ENCODE measurements around the gene TYMS. TPM values are rescaled to one million over a fixed set of nuclear protein-coding genes. Genes with fewer than 3 reads are reported as not detected.

Gene TYMS
- total RNA-seq, 1 donor: 25.7 TPM

DNA sequence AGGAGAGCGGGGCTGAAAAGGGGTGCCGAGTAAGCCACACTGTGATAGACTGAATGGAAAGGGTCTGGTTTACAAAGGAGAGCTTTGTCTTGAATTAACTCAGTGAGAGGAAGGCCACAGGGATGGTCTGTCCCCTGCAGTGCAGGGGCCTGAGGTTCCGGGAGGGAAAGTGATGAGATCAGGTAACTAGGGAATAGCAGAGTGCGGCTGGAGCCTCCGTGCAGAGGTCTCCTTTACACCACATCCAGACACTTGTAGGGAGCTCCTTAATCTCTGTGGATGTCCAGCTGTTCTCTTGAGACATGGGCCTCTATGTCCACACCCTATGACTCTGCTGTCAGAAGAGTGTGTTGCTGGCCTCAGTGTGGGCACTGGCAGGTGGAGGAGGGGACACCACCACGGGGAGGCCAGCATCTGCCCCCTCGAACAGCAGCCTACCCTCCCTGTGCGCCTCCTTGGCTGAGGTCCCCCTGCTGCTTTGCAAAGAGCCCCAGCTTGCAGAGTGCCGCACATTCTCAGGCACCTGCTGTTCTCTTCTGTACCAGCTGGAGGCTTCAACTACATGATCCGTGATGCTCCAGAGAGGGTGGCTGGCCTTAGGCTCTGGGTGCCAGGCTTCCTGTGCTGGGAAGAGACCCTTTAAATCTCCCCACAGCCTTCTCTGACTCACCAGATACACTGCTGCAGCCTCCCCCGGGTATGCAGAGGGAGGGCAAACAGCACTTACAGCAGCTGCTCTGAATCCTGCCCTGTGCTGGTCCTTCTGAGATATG, 29.1 kb downstream of the TYMS start:
- TF ChIP-seq, protein P1, sequence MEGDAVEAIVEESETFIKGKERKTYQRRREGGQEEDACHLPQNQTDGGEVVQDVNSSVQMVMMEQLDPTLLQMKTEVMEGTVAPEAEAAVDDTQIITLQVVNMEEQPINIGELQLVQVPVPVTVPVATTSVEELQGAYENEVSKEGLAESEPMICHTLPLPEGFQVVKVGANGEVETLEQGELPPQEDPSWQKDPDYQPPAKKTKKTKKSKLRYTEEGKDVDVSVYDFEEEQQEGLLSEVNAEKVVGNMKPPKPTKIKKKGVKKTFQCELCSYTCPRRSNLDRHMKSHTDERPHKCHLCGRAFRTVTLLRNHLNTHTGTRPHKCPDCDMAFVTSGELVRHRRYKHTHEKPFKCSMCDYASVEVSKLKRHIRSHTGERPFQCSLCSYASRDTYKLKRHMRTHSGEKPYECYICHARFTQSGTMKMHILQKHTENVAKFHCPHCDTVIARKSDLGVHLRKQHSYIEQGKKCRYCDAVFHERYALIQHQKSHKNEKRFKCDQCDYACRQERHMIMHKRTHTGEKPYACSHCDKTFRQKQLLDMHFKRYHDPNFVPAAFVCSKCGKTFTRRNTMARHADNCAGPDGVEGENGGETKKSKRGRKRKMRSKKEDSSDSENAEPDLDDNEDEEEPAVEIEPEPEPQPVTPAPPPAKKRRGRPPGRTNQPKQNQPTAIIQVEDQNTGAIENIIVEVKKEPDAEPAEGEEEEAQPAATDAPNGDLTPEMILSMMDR (IDR thresholded peaks at IDR 0.05; ENCODE audit: insufficient read depth, low read length): no peak
- DNase-seq (ENCODE audit: low read depth): no peak
- no peak overlapping the region for H3K4me3 ChIP-seq (ENCODE audit: low read depth, low read length)

DNA sequence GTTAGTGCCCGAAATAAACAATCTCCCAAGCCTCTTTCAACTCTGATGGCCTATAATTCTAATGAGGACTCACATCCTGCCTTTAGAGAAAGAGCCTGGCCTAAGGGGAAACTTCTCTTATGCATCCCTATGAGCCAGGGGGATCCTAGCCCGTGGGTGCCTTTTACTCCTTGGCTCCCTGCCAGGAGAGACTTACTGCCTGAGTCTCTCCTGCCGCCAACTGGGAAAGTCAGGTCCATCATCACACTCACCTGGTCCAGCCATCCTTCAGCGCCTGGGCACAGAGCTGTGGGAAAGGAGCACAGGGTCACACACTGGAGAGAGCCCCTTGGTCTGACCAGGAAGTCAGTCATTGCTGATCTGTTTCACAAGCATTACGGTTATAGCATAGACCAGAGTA, 30.9 kb downstream of the TYMS start:
- DNase-seq (ENCODE audit: low read depth): no peak
- TF ChIP-seq, protein P1 (IDR thresholded peaks at IDR 0.05; ENCODE audit: insufficient read depth, low read length): no peak
- H3K4me3 ChIP-seq (ENCODE audit: low read depth, low read length): no peak overlapping the region

DNA sequence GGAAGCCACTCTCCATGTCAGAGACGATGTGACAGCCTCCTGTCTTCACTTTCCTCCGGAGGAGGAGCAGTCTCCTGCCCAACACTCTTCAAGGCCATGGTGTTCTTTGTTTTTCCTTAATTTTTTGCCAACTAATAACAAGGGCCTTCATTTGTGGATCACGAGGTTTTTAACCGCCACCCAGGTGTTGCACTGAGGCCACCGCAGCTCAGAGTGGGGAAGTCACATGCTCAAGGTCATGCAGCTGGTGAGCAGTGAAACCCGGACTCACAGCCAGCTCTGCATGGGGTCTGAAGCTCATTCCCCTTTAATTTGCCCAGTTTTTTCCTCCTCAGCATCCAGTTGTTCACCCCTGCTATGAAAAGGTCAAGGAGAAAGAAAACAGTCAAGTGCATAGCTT, 35.4 kb downstream of the TYMS start:
- TF ChIP-seq, protein P1 (IDR thresholded peaks at IDR 0.05; ENCODE audit: insufficient read depth, low read length): no peak
- DNase-seq (ENCODE audit: low read depth): no peak
- H3K4me3 ChIP-seq (ENCODE audit: low read depth, low read length): no peak overlapping the region

DNA sequence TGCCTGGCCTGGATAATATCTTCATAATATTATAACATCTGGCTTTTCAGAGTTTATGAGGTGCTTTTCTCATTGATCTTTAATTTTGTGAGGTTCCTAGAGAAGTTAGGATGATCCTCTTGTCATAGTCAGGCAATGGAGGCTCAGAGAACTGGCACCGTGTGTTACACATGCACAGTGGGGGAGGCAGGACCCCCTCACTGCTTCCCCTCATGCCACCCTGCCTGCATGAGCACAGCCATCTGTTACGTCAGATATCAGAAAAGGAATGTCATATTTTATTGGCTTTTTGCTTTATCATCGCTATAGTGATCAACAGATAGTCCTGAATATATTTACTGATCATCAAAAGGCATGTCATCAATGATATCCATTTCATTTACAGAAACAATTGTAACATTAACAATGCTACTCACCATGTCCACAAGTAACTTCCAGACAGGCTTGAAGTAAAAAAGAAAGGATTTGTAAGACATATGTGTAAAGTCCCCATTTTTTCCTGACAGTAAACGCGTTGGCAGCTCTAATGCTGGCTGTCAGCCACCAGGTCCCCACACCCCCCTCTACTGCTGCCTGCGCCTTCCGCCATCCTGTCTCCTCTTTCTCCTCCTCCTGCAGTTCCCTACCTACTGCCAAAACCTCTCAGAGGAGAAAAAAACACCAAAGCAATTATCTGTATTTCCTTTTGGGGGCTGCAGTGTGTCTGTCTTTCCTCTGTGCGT, 36.2 kb downstream of the TYMS start:
- H3K4me3 ChIP-seq (ENCODE audit: low read depth, low read length): no peak overlapping the region
- TF ChIP-seq, protein P1 (IDR thresholded peaks at IDR 0.05; ENCODE audit: insufficient read depth, low read length): no peak
- no peak for DNase-seq (ENCODE audit: low read depth)

DNA sequence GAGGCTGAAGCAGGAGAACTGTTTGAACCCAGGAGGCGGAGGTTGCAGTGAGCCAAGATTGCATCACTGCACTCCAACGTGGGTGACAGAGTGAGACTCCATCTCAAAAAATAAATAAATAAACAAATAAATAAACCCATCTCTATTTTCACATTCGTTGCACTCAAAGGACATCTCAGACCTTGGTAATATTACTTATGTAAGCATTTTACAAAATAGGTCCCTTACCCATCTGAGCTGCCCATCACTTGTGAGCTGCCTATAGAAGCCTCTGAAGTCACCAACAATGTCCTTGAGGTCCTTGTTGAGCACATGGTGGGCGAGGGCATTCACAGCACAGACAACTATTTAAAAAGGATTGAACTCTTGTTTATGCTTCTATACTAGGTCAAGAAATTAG, 39.6 kb downstream of the TYMS start:
- H3K4me3 ChIP-seq (ENCODE audit: low read depth, low read length): no peak overlapping the region
- TF ChIP-seq, protein P1 (IDR thresholded peaks at IDR 0.05; ENCODE audit: insufficient read depth, low read length): no peak
- DNase-seq (ENCODE audit: low read depth): no peak

DNA sequence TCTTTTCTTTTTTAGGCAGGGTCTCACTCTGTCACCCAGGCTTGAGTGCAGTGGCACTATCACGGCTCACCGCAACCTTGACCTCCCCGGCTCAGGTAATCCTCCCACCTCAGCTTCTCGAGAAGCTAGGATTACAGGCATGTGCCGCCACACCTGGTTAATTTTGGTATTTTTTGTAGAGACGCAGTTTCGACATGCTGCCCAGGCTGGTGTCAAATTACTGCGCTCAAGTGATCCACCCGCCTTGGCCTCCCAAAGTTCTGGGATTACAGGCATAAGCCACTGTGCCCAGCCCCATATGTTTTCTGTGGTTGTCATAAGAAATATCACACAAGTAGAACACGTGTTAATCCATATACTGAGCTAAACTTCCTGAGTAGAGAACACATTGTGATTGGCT, 40.3 kb downstream of the TYMS start:
- no peak overlapping the region for H3K4me3 ChIP-seq (ENCODE audit: low read depth, low read length)
- TF ChIP-seq, protein P1 (IDR thresholded peaks at IDR 0.05; ENCODE audit: insufficient read depth, low read length): no peak
- DNase-seq (ENCODE audit: low read depth): no peak
